Measurements from ENCODE around the gene RASGRP2. TPM values are rescaled to one million over a fixed set of nuclear protein-coding genes. Genes with fewer than 3 reads are reported as not detected.
A peak's percentile ranks its signal among the peaks of the same experiment; 100 is the strongest.

RASGRP2 gene
- total and polyA plus RNA-seq, 2 of the 8 experiments (the other 6 are each of a cell fraction or from before 2014, with no cell fraction given), result 40.6 to 45.7 TPM

- H3K79me1 ChIP-seq (ENCODE audit: low read depth, low read length), result no peaks in the 10 kb centered on the region; the same call in 1 of the 2 replicates
- ChIA-PET CTCF (ENCODE audit: partially characterized antibody) (interaction anchor here (2.2 kb wide), 1 partner anchor 9 kb away, joined by 11 read pairs; no protein-coding TSS in a partner anchor), POLR2A (ENCODE audit: partially characterized antibody) (interaction anchor here (0.6 to 1.7 kb wide), 3 partner anchors 10 to 65 kb away, joined by 3 to 4 read pairs (median 3); partner anchors contain the start of gene NRXN2)
- DNase-seq (ENCODE audit: low read depth in 1 of 2, low spot score in 2 of 2) (no peak), FAIRE-seq (no peak)
- H2AK5ac ChIP-seq (ENCODE audit: low read depth, low read length), result no peak overlapping the region
- no peak overlapping the region for H3K4ac ChIP-seq (replicated peaks; ENCODE audit: insufficient read length, low read depth, low read length)
- H4K5ac ChIP-seq (ENCODE audit: insufficient read length, low read depth, low read length), result no peak overlapping the region
- peak overlapping the region; percentile 99; the same call in 1 of the 2 replicates for H2BK15ac ChIP-seq (ENCODE audit: low read length)
- H3K4me3 ChIP-seq (ENCODE audit: extremely low read depth in 1 of 4, insufficient read depth in 2 of 4, low read depth in 3 of 4, low read length in 4 of 4), result peak overlapping the region; percentile 28 to 55 (median 42); a peak in 5 of 8 replicates
- H2BK20ac ChIP-seq (ENCODE audit: low read length), result 0 out of 2 replicates have a peak overlapping the region, but pooled peaks have one; percentile 72
- H4K8ac ChIP-seq (ENCODE audit: extremely low read depth, insufficient read depth, low read length), result peak overlapping the region; percentile 29; the same call in 1 of the 2 replicates
- no peak overlapping the region for H3K9ac ChIP-seq (replicated peaks in 1 of 4; ENCODE audit: extremely low read depth in 1 of 4, low read depth in 3 of 4, low read length in 3 of 4)
- H3K4me1 ChIP-seq (replicated peaks in 1 of 4; ENCODE audit: control insufficient read depth in 3 of 4, insufficient read depth in 4 of 4, low read length in 3 of 4), result peaks cover 12 to 28% (median 20%) of the 10 kb centered on the region in 4 experiments
- H4K91ac ChIP-seq (replicated peaks; ENCODE audit: insufficient read length, low read length), result no peak overlapping the region
- H3K4me2 ChIP-seq (ENCODE audit: insufficient read depth in 1 of 2, low read depth in 2 of 2, low read length in 2 of 2), result peak overlapping the region; percentile 66 to 80
- no peak overlapping the region for H2AFZ ChIP-seq (ENCODE audit: low read length)
- no CpG with 5 or more reads among the region's 45 CpGs for WGBS, 2 experiments (ENCODE audit: extremely low coverage in 1 of 2, insufficient coverage in 1 of 2, insufficient read length in 1 of 2, insufficient replicate concordance in 2 of 2, low coverage in 1 of 2, low lambda C conversion rate in 2 of 2, missing lambda C conversion rate in 1 of 2)
- peaks cover 12 to 49% (median 33%) of the 10 kb centered on the region in 4 experiments for H3K27me3 ChIP-seq (replicated peaks in 1 of 4; ENCODE audit: control insufficient read depth in 3 of 4, extremely low read depth in 1 of 4, insufficient read depth in 3 of 4, low read length in 3 of 4)
- no peak overlapping the region for H3K56ac ChIP-seq (replicated peaks; ENCODE audit: insufficient read length, low read depth, low read length)
- peaks cover 0 to 3% (median 0%) of the 10 kb centered on the region in 4 experiments; a peak in 1 of 8 replicates for H3K36me3 ChIP-seq (ENCODE audit: control insufficient read depth in 2 of 4, insufficient read depth in 4 of 4, low read length in 3 of 4)
- H3K23me2 ChIP-seq (ENCODE audit: low read depth, low read length), result peaks cover 12% of the 10 kb centered on the region; the same call in 1 of the 2 replicates
- H3K79me2 ChIP-seq (ENCODE audit: control insufficient read depth in 1 of 2, insufficient read depth in 2 of 2, low read length in 2 of 2), result no peaks in the 10 kb centered on the region
- H2BK5ac ChIP-seq (ENCODE audit: low read depth, low read length), result no peak overlapping the region; the same call in 1 of the 2 replicates
- H2BK120ac ChIP-seq (replicated peaks; ENCODE audit: low read depth, low read length), result no peak overlapping the region
- no peaks in the 10 kb centered on the region for H3K9me3 ChIP-seq (ENCODE audit: insufficient read depth in 2 of 2, low read depth in 1 of 2, low read length in 1 of 2)
- H3K23ac ChIP-seq (ENCODE audit: insufficient read length), result no peak overlapping the region
- peak overlapping the region; percentile 32; the same call in 1 of the 2 replicates for H3K18ac ChIP-seq (ENCODE audit: extremely low read depth, low read length)
- H3K27ac ChIP-seq (ENCODE audit: low read depth, low read length), result no peak overlapping the region
- 0 out of 2 replicates have a peak overlapping the region, but pooled peaks have one; percentile 45 for H2BK12ac ChIP-seq (ENCODE audit: low read depth, low read length)
- H3K14ac ChIP-seq (ENCODE audit: insufficient read length), result no peak overlapping the region
- peaks cover 2 to 4% of the 10 kb centered on the region in 2 experiments for H4K20me1 ChIP-seq (replicated peaks in 1 of 2; ENCODE audit: control insufficient read depth in 1 of 2, insufficient read depth in 2 of 2, low read length in 2 of 2)
- TF ChIP-seq POLR2AphosphoS5 (IDR thresholded peaks at IDR 0.05; ENCODE audit: low read depth, low read length), result no peak
These were observed 31.4 kb downstream of the RASGRP2 start for GRCh38 chr11:64712430-64713015.
